Ascending aorta (tissue), 2 donors: Measurements from ENCODE around the gene GOLGA6L6. TPM values are rescaled to one million over a fixed set of nuclear protein-coding genes. Genes with fewer than 3 reads are reported as not detected.
"Not testable (repeated sequence)": the region's sequence is repeated elsewhere in the genome, so short reads cannot be mapped to it uniquely, and the experiment has no call there.

Source experiments
- DNase-seq, 2 donors: peaks; one replicate each; pipeline ENCODE4 v3.0.0-alpha.2; 2019; ENCODE audit warnings: low spot score in 2 of 2
- H3K27ac ChIP-seq, 2 donors: fragments of 200-600 bp; sonication (generic); one replicate each; pipeline ENCODE4 v1.5.1; 2016 to 2017; ENCODE audit warnings: mild to moderate bottlenecking in 1 of 2
- H3K27me3 ChIP-seq: fragments of 200-600 bp; sonication (generic); one replicate; pipeline ENCODE4 v1.5.1; 2017
- H3K36me3 ChIP-seq, 2 donors: fragments of 200-600 bp; sonication (generic); one replicate each; pipeline ENCODE4 v1.5.1; 2016
- H3K4me1 ChIP-seq, 2 donors: fragments of 200-600 bp; sonication (generic); one replicate each; pipeline ENCODE4 v1.5.1; 2016 to 2017; ENCODE audit warnings: mild to moderate bottlenecking in 1 of 2
- H3K4me3 ChIP-seq, 2 donors: fragments of 200-600 bp; sonication (generic); one replicate each; pipeline ENCODE4 v1.5.1; 2016 to 2017; ENCODE audit warnings: mild to moderate bottlenecking in 1 of 2
- H3K9me3 ChIP-seq, 2 donors: fragments of 200-600 bp; sonication (generic); one replicate each; pipeline ENCODE4 v1.5.1; 2016
- intact Hi-C: fragments of 100-400 bp; cut with DNase I; formaldehyde crosslinking; loops from one replicate; pipeline ENCODE4 v1.15.1; 2023
- total RNA-seq: library from RNA; depleted of rRNA; stranded (reverse); fragments of >200 nt; gene quantifications from one replicate; pipeline ENCODE4 v1.1.0, GENCODE V29; 2016

The GOLGA6L6 gene
- total RNA-seq, 1 donor from 2014 or later: not detected

DNA sequence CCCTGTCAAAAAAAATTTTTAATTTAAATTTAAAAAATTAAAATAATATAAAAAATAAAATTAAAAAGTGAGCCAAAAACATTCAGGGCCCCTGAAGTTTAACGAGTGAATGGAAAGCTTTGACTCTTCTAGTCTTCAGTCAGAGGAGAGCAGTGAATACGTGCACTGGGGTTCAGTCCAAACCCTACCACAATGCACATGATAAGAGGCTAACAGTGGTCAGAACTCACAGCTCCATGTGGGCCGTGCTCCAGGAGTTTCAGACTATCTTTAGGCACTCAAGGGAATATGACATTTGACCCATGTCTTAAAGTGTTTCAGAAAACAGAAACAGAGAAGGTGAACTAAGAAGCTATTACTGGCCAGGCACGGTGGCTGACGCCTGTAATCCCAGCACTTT lies 48.6 kb downstream of the GOLGA6L6 start:
- not testable (repeated sequence) for H3K4me1 ChIP-seq

DNA sequence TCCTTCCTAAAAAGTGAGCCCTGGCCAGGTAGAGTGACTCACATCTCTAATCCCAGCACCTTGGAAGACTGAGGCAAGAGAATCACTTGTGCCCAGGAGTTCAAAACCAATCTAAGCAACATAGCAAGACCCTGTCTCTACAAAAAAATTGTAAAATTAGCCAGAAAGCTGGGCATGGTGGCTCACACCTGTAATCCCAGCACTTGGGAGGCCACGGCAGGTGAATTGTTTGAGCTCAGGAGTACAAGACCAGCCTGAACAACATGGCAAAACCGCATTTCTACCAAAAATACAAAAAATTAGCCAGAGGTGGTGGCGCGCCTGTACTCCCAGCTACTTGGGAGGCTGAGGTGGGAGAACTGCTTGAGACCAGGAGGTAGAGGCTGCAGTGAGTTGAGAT lies 49.0 kb downstream of the GOLGA6L6 start:
- H3K27me3 ChIP-seq, H3K4me1 ChIP-seq, H3K36me3 ChIP-seq, intact Hi-C loops, DNase-seq, H3K4me3 ChIP-seq, H3K9me3 ChIP-seq, H3K27ac ChIP-seq: not testable (repeated sequence)

More for the DNA sequence above, 48.6 kb downstream of the GOLGA6L6 start:
- DNase-seq, H3K27ac ChIP-seq, intact Hi-C loops, H3K9me3 ChIP-seq, H3K27me3 ChIP-seq, H3K4me3 ChIP-seq, H3K36me3 ChIP-seq: not testable (repeated sequence)

DNA sequence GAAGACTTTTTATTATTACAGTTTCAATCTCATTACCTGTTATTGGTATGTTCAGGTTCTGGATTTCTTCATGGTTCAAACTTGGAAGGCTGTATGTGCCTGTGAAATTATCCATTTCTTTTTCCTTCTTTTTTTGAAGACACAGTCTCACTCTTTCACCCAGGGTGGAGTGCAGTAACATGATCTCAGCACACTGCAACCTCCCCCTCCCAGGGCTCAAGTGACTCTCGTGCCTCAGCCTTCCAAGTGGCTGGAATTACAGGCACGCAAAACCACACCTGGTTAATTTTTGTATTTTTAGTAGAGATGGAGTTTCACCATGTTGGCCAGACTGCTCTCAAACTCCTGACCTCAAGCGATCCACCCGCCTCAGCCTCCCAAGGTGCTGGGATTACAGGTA lies 52.3 kb downstream of the GOLGA6L6 start:
- H3K27ac ChIP-seq, intact Hi-C loops, H3K9me3 ChIP-seq, H3K27me3 ChIP-seq, H3K36me3 ChIP-seq, DNase-seq, H3K4me3 ChIP-seq, H3K4me1 ChIP-seq: not testable (repeated sequence)
